AG10803 (cell line): Measurements from ENCODE around the gene CDK12.
"Not testable (repeated sequence)": the region's sequence is repeated elsewhere in the genome, so short reads cannot be mapped to it uniquely, and the experiment has no call there.

ENCODE experiments used
- DNase-seq: peaks from one replicate; pipeline ENCODE4 v3.0.0; 2010; ENCODE audit warnings: low read depth
- H3K4me3 ChIP-seq: 2 replicates; pipeline ENCODE4 v1.5.1; 2011; ENCODE audit warnings: mild to moderate bottlenecking, low read length, control low read depth
- TF ChIP-seq, protein P1 (sequence below): conservative IDR thresholded peaks from 2 replicates; pipeline ENCODE4 v1.5.1; 2011; ENCODE audit warnings: mild to moderate bottlenecking, low read length, control low read depth, inconsistent platforms

CDK12 gene

DNA sequence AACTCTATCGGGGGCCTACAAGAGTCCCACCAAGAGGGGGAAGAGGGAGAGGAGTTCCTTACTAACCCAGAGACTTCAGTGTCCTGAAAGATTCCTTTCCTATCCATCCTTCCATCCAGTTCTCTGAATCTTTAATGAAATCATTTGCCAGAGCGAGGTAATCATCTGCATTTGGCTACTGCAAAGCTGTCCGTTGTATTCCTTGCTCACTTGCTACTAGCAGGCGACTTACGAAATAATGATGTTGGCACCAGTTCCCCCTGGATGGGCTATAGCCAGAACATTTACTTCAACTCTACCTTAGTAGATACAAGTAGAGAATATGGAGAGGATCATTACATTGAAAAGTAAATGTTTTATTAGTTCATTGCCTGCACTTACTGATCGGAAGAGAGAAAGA, 70.0 kb downstream of the CDK12 start:
- no peak for DNase-seq
- no peak overlapping the region for H3K4me3 ChIP-seq
- TF ChIP-seq, protein P1, sequence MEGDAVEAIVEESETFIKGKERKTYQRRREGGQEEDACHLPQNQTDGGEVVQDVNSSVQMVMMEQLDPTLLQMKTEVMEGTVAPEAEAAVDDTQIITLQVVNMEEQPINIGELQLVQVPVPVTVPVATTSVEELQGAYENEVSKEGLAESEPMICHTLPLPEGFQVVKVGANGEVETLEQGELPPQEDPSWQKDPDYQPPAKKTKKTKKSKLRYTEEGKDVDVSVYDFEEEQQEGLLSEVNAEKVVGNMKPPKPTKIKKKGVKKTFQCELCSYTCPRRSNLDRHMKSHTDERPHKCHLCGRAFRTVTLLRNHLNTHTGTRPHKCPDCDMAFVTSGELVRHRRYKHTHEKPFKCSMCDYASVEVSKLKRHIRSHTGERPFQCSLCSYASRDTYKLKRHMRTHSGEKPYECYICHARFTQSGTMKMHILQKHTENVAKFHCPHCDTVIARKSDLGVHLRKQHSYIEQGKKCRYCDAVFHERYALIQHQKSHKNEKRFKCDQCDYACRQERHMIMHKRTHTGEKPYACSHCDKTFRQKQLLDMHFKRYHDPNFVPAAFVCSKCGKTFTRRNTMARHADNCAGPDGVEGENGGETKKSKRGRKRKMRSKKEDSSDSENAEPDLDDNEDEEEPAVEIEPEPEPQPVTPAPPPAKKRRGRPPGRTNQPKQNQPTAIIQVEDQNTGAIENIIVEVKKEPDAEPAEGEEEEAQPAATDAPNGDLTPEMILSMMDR = no peak

DNA sequence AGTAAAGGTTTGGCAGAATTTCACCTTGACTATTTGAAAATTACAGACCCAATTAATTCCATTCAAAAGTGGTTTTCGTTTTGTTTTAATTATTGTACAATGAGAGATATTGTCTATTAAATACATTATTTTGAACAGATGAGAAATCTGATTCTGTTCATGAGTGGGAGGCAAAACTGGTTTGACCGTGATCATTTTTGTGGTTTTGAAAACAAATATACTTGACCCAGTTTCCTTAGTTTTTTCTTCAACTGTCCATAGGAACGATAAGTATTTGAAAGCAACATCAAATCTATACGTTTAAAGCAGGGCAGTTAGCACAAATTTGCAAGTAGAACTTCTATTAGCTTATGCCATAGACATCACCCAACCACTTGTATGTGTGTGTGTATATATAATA, 72.6 kb downstream of the CDK12 start:
- DNase-seq = no peak

DNA sequence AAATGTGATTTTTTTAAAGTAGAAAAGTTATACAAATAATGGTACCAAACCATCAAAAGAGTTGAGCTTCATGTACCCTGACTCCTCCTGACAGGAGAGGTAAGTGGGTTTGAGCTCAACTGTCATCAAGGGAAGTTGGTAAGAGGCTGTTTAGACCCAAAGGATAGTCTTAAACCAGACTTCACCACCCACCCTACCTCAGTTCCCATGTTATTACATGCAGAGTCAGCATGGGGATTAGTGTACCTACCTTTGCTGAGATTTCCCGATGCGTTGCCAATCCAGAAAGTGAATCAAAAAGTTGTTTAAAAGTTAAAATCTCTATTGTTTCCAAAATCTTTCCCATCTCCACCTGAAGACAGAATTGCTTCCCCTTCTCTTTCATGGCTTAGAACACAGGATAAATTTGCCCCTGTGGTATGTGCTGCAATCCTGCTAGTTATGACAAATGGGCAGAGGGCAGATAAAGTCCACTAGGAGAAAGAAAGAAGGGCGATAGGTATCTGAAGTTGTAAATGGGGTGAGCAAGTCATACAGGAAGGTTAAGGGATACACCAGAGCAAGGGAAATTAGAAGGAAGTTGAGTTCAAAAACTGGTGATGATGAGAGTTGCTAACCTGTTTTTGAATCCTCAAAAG, 73.6 kb downstream of the CDK12 start:
- no peak overlapping the region for H3K4me3 ChIP-seq
- TF ChIP-seq, protein P1 = no peak
- DNase-seq = no peak

More for the DNA sequence above, 72.6 kb downstream of the CDK12 start:
- TF ChIP-seq, protein P1 = no peak
- no peak overlapping the region for H3K4me3 ChIP-seq

DNA sequence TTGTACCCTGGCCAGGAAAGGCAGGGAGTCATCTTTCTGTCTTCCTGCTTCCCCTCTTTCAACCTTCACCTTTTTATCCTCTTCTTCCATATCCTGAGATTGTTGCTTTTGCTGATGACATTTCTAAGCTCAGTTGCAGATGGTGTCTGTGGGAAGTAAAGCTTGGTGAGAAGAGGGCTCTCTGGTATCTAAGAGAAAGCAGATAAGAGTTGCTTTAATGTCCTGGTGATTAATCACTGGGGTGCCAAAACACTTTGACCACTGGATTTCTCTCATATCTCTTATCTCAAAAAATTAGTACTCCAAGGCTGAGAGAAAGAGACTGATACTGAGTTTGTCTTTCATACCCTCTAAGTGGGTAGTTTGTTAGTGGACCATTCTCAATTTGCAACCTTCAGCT, 75.2 kb downstream of the CDK12 start:
- DNase-seq = no peak
- H3K4me3 ChIP-seq = no peak overlapping the region
- TF ChIP-seq, protein P1 = no peak

DNA sequence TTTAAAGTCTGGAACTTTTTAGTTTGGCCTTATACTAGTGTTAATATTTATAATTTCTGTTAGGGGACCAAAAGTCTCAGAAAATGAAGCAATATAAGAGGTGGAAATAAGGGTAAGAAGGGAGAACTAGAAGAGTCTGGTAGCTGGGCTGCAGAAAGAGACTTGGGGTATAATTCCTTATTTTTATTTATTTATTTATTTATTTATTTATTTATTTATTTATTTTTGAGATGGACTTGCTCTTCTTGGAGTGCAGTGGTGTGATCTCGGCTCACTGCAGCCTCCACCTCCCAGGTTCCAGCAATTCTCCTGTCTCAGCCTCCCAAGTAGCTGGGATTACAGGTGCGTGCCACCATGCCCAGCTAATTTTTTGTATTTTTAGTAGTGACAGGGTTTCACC, 76.1 kb downstream of the CDK12 start:
- not testable (repeated sequence) for DNase-seq, H3K4me3 ChIP-seq

DNA sequence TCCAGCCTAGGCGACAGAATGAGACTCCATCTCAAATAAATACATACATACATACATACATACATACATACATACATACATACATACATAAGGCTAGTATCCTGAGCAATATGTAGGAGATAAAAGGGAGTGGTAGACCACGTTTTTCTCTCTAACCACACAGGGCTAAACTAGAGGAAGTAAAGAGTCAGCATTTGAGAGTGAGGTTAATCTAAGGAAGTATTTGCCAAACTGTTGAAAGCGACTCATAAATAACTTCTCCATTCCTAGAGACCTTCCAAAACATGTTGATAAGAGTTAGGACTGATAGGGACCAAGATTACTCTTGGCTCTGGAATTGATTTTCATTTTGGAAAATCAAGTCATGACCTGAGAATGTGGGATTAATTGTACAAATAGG, 77.6 kb downstream of the CDK12 start:
- H3K4me3 ChIP-seq = no peak overlapping the region
- DNase-seq = no peak
- TF ChIP-seq, protein P1 = no peak

DNA sequence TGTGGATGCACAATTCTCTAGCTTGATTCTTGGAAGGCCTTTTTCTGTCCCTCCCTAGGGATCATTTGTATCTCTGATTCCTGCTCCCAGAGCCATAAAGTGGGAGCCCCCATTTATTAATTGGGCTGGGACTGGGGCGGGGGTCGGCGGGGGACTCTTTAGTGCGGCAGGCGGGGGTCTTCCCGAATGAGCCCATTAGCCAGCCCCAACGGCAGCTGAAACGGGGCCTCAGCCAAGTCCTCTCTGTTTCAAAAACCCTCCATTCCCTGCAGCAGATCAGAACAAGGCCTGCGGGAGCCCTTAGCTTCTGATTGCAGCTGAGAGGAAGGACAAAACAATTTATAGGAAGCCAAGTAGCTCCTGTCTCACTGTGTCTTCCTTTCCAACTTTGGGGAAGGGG, 79.3 kb downstream of the CDK12 start:
- H3K4me3 ChIP-seq = no peak overlapping the region
- TF ChIP-seq, protein P1 = no peak
- no peak for DNase-seq

DNA sequence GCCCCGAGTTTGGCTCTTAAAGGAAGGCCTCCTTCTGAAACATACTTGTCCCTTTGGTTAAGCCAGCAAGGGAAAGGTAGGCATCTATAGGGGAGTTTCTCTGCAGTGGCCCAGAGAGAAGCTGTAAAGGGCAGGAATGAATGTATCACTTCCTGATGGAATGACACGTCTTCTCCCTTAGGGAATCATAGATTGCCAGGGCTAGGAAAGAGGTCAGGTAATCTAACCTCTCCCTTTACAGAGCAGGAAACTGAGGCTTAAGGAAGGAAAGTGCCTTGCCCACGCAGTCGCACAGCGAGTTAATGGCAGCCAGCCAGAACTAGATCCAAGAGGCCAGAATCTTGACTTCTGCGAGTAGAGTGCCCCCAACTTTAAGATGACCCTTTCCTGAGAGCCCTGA, 80.4 kb downstream of the CDK12 start:
- DNase-seq = no peak
- TF ChIP-seq, protein P1 = no peak
- H3K4me3 ChIP-seq = no peak overlapping the region
